Upper lobe of left lung (tissue), 6 donors: ENCODE data around the gene TNK2. TPM values are rescaled to one million over a fixed set of nuclear protein-coding genes. Genes with fewer than 3 reads are reported as not detected.

Source experiments
- ATAC-seq, 2 donors: fragments of 200-7000 bp; cut with Tn5 transposase; one replicate each; pipeline ENCODE4 v1.9.1; 2022; ENCODE audit warnings: mild to moderate bottlenecking in 2 of 2, moderate library complexity in 2 of 2; ENCODE audit not compliant: low FRiP score in 2 of 2
- DNase-seq, 2 donors: peaks; one replicate each; pipeline ENCODE4 v3.0.0-alpha.2; 2019 to 2020
- H3K27ac ChIP-seq, 4 donors: fragments of 200-600 bp; sonication (generic); one replicate each; pipeline ENCODE4 v1.5.1; 2016 to 2019
- H3K27me3 ChIP-seq, 4 donors: fragments of 200-600 bp; sonication (generic); one replicate each; pipeline ENCODE4 v1.5.1; 2017 to 2019
- H3K36me3 ChIP-seq, 4 donors: fragments of 200-600 bp; sonication (generic); one replicate each; pipeline ENCODE4 v1.5.1; 2016 to 2019
- H3K4me1 ChIP-seq, 4 donors: fragments of 200-600 bp; sonication (generic); one replicate each; pipeline ENCODE4 v1.5.1; 2018 to 2019
- H3K4me3 ChIP-seq, 4 donors: fragments of 200-600 bp; sonication (generic); one replicate each; pipeline ENCODE4 v1.5.1; 2017 to 2019; ENCODE audit warnings: mild to moderate bottlenecking in 2 of 4, moderate library complexity in 1 of 4
- H3K9me3 ChIP-seq, 4 donors: fragments of 200-600 bp; sonication (generic); one replicate each; pipeline ENCODE4 v1.5.1; 2018 to 2019
- EP300 ChIP-seq, 4 donors: sonication (generic); formaldehyde crosslinking; IDR thresholded peaks; one replicate each; pipeline ENCODE4 v1.5.1; 2017; ENCODE audit warnings: antibody characterized with exemption in 4 of 4, control low read depth in 2 of 4
- POLR2A ChIP-seq, 4 donors: fragments of 450-650 bp; IDR thresholded peaks; one replicate each; pipeline ENCODE4 v1.5.1; 2016 to 2017; ENCODE audit warnings: antibody characterized with exemption in 4 of 4, mild to moderate bottlenecking in 2 of 4
- POLR2AphosphoS5 ChIP-seq, 2 donors: sonication (generic); formaldehyde crosslinking; IDR thresholded peaks; one replicate each; pipeline ENCODE4 v1.5.1; 2017; ENCODE audit warnings: antibody characterized with exemption in 2 of 2
- WGBS, 2 donors: methylation state at CpG; one replicate each; pipeline ENCODE4 v1.1.5; 2017 to 2018; 5-methylcytosine and 5-hydroxymethylcytosine counted together
- total RNA-seq, 6 donors: library from RNA; depleted of rRNA in 4 of 6; stranded (reverse); fragments of >200 nt in 4 of 6; gene quantifications; one replicate each; pipeline versions ENCODE4 v1.1.0 to v1.2.1, GENCODE V29; 2016 to 2021
- TF ChIP-seq, protein P1 (sequence below), 6 experiments: fragments of 450-650 bp in 4 of 6; fragments of 200-600 bp in 2 of 6; sonication (generic) in 2 of 6; IDR thresholded peaks; one replicate each; pipeline ENCODE4 v1.5.1; 2016 to 2019; ENCODE audit warnings: antibody characterized with exemption in 6 of 6
- donor health status: DM: no; HTN: no; CAD: no; lungs with moderate emphysema.
- donor health status: DM: no; HTN: yes; CAD: no; lungs with severe emphysema.

TNK2 gene
- total RNA-seq, 6 donors from 2014 or later, result 18.7 to 171 (median 70.1) TPM

DNA sequence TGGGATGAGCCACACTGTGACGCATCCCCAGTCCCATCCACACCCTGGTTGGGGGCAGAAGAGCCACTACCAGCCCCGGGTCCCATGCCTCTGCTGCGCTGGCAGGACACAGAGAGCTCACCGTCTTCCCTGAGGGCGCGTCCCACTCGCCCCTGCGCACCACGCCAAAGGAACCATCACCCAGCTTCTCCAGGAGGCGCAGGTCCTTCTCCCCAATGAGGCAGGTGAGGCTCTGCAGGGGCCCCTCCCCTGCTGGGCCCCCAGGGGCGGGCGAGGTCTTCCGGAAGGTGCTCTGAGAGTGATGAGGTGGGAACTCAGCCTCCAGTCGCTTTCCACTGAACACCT is 23.7 kb downstream of the TNK2 start:
- 95 to 100% methylated on average over 4 to 7 of the region's 14 CpGs for WGBS, 2 donors
- Histone ChIP-seq H3K27me3 (no peaks in the 10 kb centered on the region), H3K4me3 (no peak overlapping the region), H3K4me1 (peaks cover 9 to 22% (median 15%) of the 10 kb centered on the region in 4 donors), H3K27ac (peak overlapping the region in 3 of 4 donors; percentile 60 to 74 (median 73)), H3K36me3 (peaks cover 0 to 40% (median 26%) of the 10 kb centered on the region in 4 donors), H3K9me3 (no peaks in the 10 kb centered on the region)
- ATAC-seq, result no peak
- peak in 1 of 2 donors; percentile 58 for DNase-seq
- TF ChIP-seq POLR2A (IDR thresholded peaks at IDR 0.05), result no peak

DNA sequence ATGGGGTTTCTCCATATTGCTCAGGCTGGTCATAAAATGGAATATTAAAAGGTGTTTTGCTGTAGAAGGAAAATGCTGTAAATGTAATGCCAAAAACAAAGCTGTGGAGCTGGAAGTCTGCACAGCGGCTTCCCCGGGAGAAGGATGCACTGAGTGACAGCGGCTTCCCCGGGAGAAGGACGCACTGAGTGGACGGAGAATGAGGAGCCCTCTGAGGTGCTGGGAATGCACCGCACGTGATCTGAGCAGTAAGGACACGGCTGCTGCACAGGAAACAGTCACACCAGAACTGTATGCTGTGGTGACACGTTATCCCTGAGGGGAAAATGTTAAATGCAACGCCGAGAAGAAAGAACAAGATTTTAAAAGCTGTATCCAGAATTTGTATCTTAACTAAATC is 24.6 kb downstream of the TNK2 start:
- H3K4me1 ChIP-seq, result peaks cover 9 to 22% (median 15%) of the 10 kb centered on the region in 4 donors
- no peaks in the 10 kb centered on the region for H3K27me3 ChIP-seq
- H3K4me3 ChIP-seq, result no peak overlapping the region
- no peak for ATAC-seq
- no peak overlapping the region for H3K27ac ChIP-seq
- 90 to 96% methylated on average over 12 of the region's 12 CpGs for WGBS, 2 donors
- H3K9me3 ChIP-seq, result no peaks in the 10 kb centered on the region
- no peak for DNase-seq
- peaks cover 3 to 49% (median 34%) of the 10 kb centered on the region in 4 donors for H3K36me3 ChIP-seq
- TF ChIP-seq EP300 (IDR thresholded peaks at IDR 0.05) (no peak), POLR2A (IDR thresholded peaks at IDR 0.05) (no peak), POLR2AphosphoS5 (IDR thresholded peaks at IDR 0.05) (no peak)
- TF ChIP-seq, protein P1, sequence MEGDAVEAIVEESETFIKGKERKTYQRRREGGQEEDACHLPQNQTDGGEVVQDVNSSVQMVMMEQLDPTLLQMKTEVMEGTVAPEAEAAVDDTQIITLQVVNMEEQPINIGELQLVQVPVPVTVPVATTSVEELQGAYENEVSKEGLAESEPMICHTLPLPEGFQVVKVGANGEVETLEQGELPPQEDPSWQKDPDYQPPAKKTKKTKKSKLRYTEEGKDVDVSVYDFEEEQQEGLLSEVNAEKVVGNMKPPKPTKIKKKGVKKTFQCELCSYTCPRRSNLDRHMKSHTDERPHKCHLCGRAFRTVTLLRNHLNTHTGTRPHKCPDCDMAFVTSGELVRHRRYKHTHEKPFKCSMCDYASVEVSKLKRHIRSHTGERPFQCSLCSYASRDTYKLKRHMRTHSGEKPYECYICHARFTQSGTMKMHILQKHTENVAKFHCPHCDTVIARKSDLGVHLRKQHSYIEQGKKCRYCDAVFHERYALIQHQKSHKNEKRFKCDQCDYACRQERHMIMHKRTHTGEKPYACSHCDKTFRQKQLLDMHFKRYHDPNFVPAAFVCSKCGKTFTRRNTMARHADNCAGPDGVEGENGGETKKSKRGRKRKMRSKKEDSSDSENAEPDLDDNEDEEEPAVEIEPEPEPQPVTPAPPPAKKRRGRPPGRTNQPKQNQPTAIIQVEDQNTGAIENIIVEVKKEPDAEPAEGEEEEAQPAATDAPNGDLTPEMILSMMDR (IDR thresholded peaks at IDR 0.05), result no peak

DNA sequence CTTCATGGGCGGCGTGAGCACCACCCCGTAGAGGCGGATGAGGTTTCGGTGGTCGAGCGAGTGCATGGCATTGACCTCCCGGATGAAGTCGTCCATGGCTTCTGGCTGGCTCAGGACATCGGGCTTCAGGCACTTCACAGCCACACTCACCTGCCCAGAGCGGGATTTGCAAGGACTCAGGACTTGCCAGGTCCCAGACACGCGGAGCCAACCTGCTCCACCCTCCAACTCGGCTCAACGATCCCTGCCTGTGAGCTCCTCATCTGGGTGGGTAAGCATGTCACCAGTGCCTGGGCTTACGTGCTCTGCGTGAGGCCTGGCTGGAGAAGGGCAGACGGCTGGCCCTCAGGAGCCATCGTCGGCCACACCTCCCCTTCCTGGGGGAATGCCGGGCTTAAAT is 25.2 kb downstream of the TNK2 start:
- TF ChIP-seq, protein P1 (IDR thresholded peaks at IDR 0.05), result no peak
- TF ChIP-seq POLR2A (IDR thresholded peaks at IDR 0.05) (no peak), EP300 (IDR thresholded peaks at IDR 0.05) (no peak), POLR2AphosphoS5 (IDR thresholded peaks at IDR 0.05) (no peak)
- ATAC-seq, result no peak
- peaks cover 3 to 55% (median 41%) of the 10 kb centered on the region in 4 donors for H3K36me3 ChIP-seq

DNA sequence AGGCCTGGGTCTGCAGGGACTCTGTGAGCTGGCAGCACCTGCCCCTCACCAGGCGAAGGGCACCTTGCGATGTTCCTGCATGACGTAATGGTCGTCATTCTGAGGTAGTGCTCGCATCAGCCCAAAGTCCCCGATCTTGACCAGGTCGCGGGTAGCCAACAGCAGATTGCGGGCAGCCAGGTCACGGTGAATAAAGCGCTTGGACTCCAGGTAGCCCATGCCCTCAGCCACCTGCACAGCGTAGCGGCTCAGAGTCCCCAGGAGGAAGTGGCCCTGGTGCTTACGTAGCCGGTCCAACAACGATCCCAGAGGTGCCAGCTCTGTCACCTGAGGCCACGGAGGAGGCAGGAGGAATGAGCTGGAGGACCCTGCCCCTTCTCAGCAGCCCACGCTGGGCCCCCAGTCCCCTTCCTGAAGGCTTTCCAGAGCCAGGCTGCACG is 26.3 kb downstream of the TNK2 start:
- no peak for ATAC-seq
- Histone ChIP-seq H3K4me1 (peaks cover 9 to 29% (median 21%) of the 10 kb centered on the region in 4 donors), H3K36me3 (peaks cover 3 to 66% (median 45%) of the 10 kb centered on the region in 4 donors), H3K4me3 (no peak overlapping the region), H3K9me3 (no peaks in the 10 kb centered on the region), H3K27ac (no peak overlapping the region), H3K27me3 (no peaks in the 10 kb centered on the region)
- WGBS, 2 donors, result 94% methylated on average over 9 to 19 of the region's 19 CpGs
- no peak for DNase-seq
- TF ChIP-seq POLR2A (IDR thresholded peaks at IDR 0.05), result no peak
- no peak for TF ChIP-seq EP300 (IDR thresholded peaks at IDR 0.05)
- TF ChIP-seq, protein P1 (IDR thresholded peaks at IDR 0.05), result no peak
- no peak for TF ChIP-seq POLR2AphosphoS5 (IDR thresholded peaks at IDR 0.05)

More for the DNA sequence above, 25.2 kb downstream of the TNK2 start:
- Histone ChIP-seq H3K9me3 (no peaks in the 10 kb centered on the region), H3K4me3 (no peak overlapping the region), H3K27me3 (no peaks in the 10 kb centered on the region), H3K4me1 (peaks cover 9 to 22% (median 15%) of the 10 kb centered on the region in 4 donors), H3K27ac (no peak overlapping the region)
- 91 to 93% methylated on average over 19 to 21 of the region's 21 CpGs for WGBS, 2 donors
- no peak for DNase-seq

DNA sequence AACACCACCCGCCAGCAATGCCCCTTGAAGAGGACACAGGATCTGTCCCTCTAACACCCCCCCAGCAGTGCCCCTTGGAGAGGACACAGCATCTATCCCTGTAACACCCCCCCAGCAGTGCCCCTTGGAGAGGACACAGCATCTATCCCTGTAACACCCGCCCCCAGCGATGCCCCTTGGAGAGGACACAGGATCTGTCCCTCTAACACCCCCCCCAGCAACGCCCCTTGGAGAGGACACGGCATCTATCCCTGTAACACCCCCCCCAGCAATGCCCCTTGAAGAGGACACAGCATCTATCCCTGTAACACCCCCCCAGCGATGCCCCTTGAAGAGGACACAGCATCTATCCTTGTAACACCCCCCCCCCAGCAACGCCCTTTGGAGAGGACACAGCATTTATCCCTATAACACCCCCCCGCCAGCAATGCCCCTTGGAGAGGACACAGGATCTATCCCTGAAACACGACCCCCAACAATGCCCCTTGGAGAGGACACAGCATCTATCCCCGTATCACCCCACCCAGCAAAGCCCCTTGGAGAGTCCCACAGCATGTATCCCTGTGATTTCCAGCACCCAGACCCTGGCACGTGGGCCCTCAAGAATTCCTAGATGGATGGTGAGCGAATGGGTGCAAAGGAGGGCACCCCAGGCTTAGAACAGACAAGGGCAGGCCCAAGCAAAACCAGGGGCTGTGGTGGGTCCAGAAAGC is 26.9 kb downstream of the TNK2 start:
- TF ChIP-seq, protein P1 (IDR thresholded peaks at IDR 0.05), result no peak
- TF ChIP-seq POLR2A (IDR thresholded peaks at IDR 0.05), result no peak
- no peak for TF ChIP-seq POLR2AphosphoS5 (IDR thresholded peaks at IDR 0.05)
- no peak for TF ChIP-seq EP300 (IDR thresholded peaks at IDR 0.05)
- Histone ChIP-seq H3K4me3 (no peak overlapping the region), H3K9me3 (no peaks in the 10 kb centered on the region), H3K27me3 (no peaks in the 10 kb centered on the region), H3K27ac (no peak overlapping the region), H3K36me3 (peaks cover 3 to 70% (median 46%) of the 10 kb centered on the region in 4 donors), H3K4me1 (peaks cover 4 to 32% (median 24%) of the 10 kb centered on the region in 4 donors)
- no peak for DNase-seq
- no peak for ATAC-seq
- 89 to 96% methylated on average over 4 to 6 of the region's 12 CpGs for WGBS, 2 donors
